Parathyroid adenoma (tissue), 2 donors: ENCODE data around the gene ZC3H8.
"Not testable (repeated sequence)": the region's sequence is repeated elsewhere in the genome, so short reads cannot be mapped to it uniquely, and the experiment has no call there.

ENCODE experiments used
- H2AFZ ChIP-seq: fragments of 300-600 bp; sonication (generic); one replicate; pipeline ENCODE4 v1.7.0; 2017; ENCODE audit warnings: antibody characterized with exemption, mild to moderate bottlenecking
- H3K27ac ChIP-seq: fragments of 300-600 bp; sonication (generic); one replicate; pipeline ENCODE4 v1.7.0; 2017
- H3K27me3 ChIP-seq: fragments of 300-600 bp; sonication (generic); one replicate; pipeline ENCODE4 v1.7.0; 2017; ENCODE audit warnings: low read length; ENCODE audit not compliant: control insufficient read depth, insufficient read depth
- H3K36me3 ChIP-seq: fragments of 300-600 bp; sonication (generic); one replicate; pipeline ENCODE4 v1.7.0; 2017; ENCODE audit warnings: low read length; ENCODE audit not compliant: control insufficient read depth, insufficient read depth
- H3K4me1 ChIP-seq: fragments of 300-600 bp; sonication (generic); one replicate; pipeline ENCODE4 v1.7.0; 2017; ENCODE audit warnings: control low read depth
- H3K4me2 ChIP-seq: fragments of 300-600 bp; sonication (generic); one replicate; pipeline ENCODE4 v1.7.0; 2017; ENCODE audit warnings: low read length
- H3K4me3 ChIP-seq: fragments of 300-600 bp; sonication (generic); one replicate; pipeline ENCODE4 v1.7.0; 2017; ENCODE audit warnings: low read depth, low read length
- H3K79me2 ChIP-seq: fragments of 300-600 bp; sonication (generic); one replicate; pipeline ENCODE4 v1.7.0; 2017; ENCODE audit warnings: control low read depth
- H3K9ac ChIP-seq: fragments of 300-600 bp; sonication (generic); one replicate; pipeline ENCODE4 v1.7.0; 2017; ENCODE audit warnings: mild to moderate bottlenecking
- H3K9me3 ChIP-seq: fragments of 300-600 bp; sonication (generic); one replicate; pipeline ENCODE4 v1.7.0; 2017; ENCODE audit warnings: low read length; ENCODE audit not compliant: control insufficient read depth
- TF ChIP-seq, protein P1 (sequence below): fragments of 300-600 bp; sonication (generic); IDR thresholded peaks from one replicate; pipeline ENCODE4 v1.7.0; 2017; ENCODE audit warnings: antibody characterized with exemption, mild to moderate bottlenecking
- donor health status: primary hyperparathyroidism.

Gene ZC3H8

DNA sequence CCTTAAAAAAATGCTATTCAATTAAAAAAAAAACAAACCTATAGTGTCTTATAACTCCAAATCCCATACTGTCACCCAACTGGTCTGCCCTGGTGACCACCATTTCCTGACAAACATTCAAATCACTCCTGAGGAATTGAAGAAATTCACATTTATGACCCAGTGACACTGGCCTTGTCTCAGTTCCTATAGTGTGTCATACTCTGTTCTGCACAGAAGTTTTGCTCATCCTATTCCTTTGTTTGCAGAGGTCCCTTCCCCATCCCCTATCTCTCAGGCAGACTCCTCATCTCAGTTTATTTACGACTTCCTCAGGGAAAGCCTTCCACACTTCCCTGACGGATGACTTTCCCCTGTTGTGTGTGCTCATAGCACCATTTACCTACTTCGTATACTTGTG lies 35.2 kb upstream of the ZC3H8 start:
- Histone ChIP-seq H3K4me1 (peaks cover 10% of the 10 kb centered on the region), H3K36me3 (no peaks in the 10 kb centered on the region), H3K9me3 (no peaks in the 10 kb centered on the region), H3K9ac (no peak overlapping the region), H3K27ac (no peak overlapping the region), H2AFZ (no peak overlapping the region), H3K79me2 (peaks cover 15% of the 10 kb centered on the region), H3K4me3 (no peak overlapping the region), H3K27me3 (no peaks in the 10 kb centered on the region), H3K4me2 (no peak overlapping the region)
- TF ChIP-seq, protein P1, sequence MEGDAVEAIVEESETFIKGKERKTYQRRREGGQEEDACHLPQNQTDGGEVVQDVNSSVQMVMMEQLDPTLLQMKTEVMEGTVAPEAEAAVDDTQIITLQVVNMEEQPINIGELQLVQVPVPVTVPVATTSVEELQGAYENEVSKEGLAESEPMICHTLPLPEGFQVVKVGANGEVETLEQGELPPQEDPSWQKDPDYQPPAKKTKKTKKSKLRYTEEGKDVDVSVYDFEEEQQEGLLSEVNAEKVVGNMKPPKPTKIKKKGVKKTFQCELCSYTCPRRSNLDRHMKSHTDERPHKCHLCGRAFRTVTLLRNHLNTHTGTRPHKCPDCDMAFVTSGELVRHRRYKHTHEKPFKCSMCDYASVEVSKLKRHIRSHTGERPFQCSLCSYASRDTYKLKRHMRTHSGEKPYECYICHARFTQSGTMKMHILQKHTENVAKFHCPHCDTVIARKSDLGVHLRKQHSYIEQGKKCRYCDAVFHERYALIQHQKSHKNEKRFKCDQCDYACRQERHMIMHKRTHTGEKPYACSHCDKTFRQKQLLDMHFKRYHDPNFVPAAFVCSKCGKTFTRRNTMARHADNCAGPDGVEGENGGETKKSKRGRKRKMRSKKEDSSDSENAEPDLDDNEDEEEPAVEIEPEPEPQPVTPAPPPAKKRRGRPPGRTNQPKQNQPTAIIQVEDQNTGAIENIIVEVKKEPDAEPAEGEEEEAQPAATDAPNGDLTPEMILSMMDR: no peak

DNA sequence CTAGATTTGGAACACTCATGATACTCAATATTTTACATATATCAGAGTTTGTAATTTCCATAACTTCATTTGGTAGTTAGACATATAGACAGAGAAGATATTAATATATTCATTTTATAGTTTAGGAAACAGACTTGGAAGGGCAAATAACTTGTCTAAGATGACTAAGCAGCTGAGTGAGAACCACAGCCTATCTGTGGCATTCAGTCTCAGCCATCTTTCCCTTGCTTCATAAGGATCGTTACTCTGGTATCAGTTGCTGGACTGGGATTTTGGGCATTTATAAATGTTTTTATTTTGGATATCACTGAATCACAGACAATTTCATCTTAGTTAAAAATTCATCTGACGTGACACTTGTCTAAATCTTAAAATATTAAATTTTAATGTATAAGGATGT lies 28.7 kb upstream of the ZC3H8 start:
- not testable (repeated sequence) for H2AFZ ChIP-seq, H3K4me3 ChIP-seq, H3K4me2 ChIP-seq, H3K4me1 ChIP-seq, H3K36me3 ChIP-seq, H3K27ac ChIP-seq, H3K9me3 ChIP-seq, H3K27me3 ChIP-seq, H3K9ac ChIP-seq
- H3K79me2 ChIP-seq: peaks cover 10% of the 10 kb centered on the region

DNA sequence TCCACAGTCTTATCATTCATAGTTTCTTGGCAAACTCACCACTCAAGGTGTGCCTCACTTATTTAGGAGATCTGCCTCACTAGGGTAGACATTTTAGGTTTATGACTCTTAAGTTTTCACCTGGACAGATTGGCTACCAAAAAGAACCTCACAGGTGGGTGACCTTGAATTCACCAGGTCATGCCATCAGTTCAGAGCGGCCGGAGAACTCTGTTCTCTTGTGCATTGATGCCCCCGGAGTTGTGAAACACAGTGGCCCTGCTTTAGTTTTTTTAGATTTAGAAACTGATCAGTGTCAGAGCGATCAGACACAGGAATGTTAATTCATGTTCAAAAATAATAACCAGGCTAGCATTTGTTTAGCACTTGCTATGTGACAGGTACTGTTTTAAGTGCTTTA lies 27.2 kb upstream of the ZC3H8 start:
- not testable (repeated sequence) for H3K4me1 ChIP-seq, H3K36me3 ChIP-seq, H3K27me3 ChIP-seq, H3K79me2 ChIP-seq, H3K9ac ChIP-seq, H3K27ac ChIP-seq, H3K4me2 ChIP-seq, H3K9me3 ChIP-seq, H3K4me3 ChIP-seq
- H2AFZ ChIP-seq: peak overlapping the region; percentile 34

DNA sequence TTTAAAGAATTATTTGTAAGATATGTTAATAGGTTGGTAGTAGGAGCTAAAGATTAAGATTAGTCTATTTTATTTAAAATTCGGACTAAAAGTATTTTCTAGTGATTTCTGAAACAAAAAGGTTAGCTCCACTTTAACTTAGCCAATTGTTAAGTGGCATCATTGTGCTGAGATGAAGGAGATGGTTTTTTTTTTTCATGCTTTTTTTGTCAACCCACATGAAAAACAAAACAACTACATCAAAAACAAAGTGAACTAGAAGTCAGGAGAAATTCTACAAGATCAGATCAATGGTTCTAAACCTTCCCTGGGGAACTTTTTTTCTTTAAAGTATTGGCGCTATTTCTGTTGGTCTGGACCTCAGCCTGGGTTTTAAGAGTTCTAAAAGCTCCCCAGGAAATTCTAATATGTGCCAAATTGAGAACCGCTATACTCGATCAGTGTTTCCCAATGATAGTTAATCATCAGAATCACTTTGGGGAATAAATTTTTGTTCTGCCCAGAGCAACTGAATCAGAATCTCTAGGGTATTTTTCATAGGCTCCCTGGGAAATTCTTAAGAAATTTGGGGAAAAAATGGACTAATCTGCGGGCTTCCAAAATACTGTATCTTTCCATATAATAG lies 22.9 kb upstream of the ZC3H8 start:
- Histone ChIP-seq H3K36me3 (no peaks in the 10 kb centered on the region), H3K4me2 (no peak overlapping the region), H3K27ac (no peak overlapping the region), H3K9me3 (no peaks in the 10 kb centered on the region), H3K79me2 (no peaks in the 10 kb centered on the region), H3K27me3 (no peaks in the 10 kb centered on the region), H2AFZ (no peak overlapping the region), H3K4me1 (peaks cover 11% of the 10 kb centered on the region), H3K9ac (no peak overlapping the region), H3K4me3 (peak overlapping the region; percentile 19)
- TF ChIP-seq, protein P1: no peak

DNA sequence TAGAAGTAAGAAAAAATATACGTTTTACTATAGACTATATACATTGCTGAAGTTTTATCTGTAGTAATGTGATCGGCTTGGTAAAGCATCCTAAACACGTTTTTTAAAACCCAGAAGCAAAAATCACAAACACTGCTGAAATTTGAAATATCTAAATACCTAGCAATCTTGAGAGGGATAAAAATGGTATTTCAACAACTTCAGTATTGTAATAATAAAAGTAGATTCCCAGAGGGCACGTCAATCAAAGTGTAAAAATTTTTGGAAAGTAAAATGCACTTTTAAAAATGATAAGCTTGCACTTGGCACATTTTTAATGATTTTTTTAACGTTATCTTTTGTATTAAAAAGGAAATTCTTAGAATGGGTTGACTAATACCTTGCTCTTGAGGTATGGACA lies 22.1 kb upstream of the ZC3H8 start:
- Histone ChIP-seq H2AFZ (no peak overlapping the region), H3K27ac (peak overlapping the region; percentile 99), H3K4me3 (peak overlapping the region; percentile 98), H3K36me3 (no peaks in the 10 kb centered on the region), H3K9me3 (no peaks in the 10 kb centered on the region), H3K4me2 (peak overlapping the region; percentile 54), H3K27me3 (no peaks in the 10 kb centered on the region), H3K9ac (no peak overlapping the region), H3K4me1 (peaks cover 3% of the 10 kb centered on the region), H3K79me2 (no peaks in the 10 kb centered on the region)
- TF ChIP-seq, protein P1: no peak
